ENCODE results near the gene EDC3.
"Not testable (repeated sequence)": the region's sequence is repeated elsewhere in the genome, so short reads cannot be mapped to it uniquely, and the experiment has no call there.

The EDC3 gene

DNA sequence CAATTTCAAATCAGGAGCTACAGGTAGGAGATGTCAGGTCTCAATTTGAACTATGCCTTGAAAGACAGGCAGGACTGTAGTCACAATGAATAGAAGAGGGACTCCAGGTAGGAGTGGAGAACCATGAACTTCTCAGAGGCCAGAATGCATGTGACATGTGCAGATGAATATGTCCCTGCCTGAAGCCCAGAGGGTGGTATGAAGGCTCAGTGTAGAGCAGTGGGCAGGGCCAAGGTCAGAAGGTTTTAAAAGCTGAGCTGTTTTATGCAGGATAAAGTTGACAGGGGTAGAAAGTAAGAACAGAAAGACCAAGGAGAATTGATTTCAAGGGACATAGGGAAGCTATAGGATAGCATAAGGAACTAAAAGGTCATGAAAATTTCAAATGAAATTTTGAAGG is 49.3 kb downstream of the EDC3 start:
- no peak for DNase-seq

DNA sequence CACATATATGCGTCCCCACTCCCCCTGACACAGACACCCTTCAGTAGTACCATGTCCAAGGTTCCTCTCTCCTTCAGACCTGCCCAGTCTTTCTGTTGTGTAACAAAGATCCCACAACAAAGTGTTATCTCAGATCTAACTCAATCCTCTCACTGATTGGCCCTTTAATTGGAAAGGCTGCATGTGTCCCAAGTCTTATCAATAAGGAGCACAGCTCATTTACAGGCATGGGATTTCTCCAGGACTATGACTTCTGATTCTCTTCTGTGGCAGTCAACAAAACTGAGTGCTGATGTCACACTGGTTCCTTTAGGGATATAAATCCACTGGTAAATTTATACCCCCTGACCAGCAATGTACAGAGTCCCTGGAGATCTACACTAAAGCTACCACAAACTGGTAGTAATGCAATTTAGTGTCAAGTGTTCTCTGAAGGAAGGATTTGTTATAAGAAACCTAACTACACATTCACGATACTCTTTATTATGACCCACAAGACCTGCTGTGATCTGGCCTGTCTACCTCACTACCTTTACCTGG is 52.1 kb downstream of the EDC3 start:
- no peak for DNase-seq

DNA sequence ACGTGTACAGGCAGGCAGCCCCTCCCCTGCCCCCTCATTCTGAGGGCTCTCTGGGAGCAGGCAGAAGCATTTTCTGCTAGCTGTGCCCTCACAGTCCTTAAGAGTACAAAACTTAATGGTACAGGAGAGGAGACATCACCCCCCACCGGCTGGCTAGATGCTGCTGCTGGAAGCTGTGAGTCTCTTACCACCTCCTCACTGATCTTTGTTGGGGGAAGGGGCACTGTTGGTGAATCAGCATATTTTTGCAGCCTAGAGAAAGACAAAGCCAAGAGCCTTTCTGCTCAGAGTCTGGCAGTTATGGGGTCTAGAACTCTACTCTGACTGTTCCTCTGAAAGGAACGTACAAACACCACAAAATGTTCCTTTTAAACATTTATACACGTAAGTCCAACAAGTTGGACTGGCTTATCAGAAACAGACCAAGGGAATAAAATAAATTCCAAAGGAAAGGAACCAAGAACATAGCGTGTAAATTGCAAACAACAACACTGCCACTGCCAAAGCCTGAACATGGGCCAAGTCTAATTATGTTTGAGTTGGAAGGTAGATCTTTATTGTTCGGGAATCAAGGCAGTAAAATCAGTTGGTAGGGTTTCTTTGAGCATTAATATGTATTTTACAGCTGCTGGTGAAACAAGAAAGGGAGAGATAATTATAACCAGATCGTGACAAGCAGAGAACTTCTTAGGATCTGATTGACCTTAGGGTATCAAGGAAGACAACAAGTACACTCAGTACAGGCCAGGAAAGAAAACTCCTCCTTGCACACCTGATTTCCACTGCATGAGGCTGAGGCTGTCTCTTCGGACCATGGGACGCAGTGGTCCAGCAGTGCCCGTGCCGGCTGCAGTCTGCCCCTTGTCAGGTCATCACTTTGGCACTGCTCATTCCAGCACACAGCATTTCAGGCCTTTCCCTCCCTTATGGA is 52.8 kb downstream of the EDC3 start:
- DNase-seq, result no peak

DNA sequence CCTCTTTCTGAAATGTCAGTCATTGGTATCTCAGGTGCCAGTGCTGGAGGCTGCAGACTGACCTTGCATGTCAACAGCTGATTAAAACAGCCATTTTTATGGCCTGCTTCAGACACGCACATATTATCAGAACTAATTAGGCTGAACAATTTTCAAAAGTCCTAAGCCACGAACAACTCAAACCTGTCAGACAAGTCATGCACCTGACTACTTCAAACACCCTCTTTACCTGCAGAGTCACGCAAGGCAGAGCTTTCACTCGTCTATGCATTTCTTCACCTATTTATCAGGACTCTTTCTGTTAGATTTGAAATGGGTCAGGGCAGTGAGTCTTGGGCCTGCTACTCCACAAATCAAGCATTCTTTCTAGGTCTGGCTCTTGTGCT is 53.5 kb downstream of the EDC3 start:
- no peak for DNase-seq

DNA sequence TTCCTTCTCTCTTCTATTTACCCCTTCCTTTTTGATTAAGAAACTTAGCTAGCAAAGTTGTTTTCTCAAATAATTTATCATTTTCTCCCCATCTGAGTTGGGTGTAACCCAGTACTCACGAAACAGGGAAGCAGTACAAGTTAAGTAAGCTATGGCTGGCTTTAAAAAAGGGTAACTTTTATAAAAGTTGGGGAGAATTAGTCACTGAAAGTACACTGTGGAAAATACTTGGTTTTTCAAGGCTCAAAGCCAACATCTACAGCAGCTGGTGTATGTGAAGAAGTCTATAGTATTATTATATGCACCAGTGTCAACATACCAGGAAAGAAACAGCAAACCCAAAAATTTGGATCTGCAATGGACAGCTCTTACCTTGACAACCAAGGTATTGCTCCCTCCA is 54.7 kb downstream of the EDC3 start:
- no peak for DNase-seq

DNA sequence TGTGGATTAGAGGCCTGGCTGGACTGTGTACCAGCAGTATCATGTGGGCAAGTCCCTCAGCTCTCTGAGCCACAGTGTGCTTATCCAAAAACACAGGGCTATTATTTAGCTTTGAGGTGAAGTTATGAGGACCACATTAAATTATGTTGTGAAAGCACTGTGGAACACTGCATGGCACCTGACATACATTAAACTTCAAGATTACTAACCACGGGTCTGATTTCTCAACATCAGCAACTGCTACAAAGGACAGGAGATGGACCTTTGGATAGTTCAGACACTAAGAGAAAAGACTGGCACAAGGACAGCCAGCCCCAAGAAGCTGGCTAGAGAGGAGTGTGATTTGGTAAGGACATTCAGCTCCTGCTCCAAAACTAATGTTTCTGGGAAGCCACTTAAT is 58.8 kb downstream of the EDC3 start:
- no peak for DNase-seq

DNA sequence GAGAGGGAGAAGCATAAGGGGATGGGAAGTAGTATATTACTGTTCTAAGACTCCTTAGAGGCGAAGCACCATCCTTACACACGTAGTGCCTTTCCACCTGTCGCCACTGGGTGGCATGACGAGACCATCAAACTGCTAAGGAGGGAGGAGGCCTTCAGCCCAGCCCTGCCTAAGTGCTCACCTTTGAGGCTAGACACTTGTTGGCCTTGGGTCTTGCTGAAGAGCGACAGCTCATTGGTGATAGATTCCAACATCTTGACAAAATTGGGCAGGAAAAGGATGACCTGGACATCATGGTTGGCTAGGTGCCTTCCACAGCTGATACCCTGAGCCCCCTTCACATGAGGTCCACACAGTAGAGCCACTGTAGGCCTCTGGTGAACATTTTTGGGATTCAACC is 60.6 kb downstream of the EDC3 start:
- peak; percentile 74 for DNase-seq

DNA sequence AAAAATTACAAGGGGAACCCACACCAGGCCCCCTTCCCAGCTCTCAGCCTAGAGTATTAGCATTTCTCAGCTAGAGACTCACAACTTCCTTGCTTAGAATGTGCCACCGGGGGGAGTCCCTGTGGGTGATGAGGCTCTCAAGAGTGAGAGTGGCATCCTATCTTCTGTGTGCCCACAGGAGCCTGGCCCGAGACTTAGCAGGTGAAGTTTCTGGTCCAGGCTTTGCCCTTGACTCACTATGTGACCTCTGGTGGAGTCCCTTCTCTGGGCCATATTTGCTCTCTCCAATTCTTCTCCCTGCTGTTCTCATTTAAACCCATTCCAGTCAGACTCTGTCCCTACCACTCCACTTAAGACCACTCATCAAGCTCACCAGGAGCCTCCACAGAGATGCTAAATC is 62.0 kb downstream of the EDC3 start:
- DNase-seq, result no peak

DNA sequence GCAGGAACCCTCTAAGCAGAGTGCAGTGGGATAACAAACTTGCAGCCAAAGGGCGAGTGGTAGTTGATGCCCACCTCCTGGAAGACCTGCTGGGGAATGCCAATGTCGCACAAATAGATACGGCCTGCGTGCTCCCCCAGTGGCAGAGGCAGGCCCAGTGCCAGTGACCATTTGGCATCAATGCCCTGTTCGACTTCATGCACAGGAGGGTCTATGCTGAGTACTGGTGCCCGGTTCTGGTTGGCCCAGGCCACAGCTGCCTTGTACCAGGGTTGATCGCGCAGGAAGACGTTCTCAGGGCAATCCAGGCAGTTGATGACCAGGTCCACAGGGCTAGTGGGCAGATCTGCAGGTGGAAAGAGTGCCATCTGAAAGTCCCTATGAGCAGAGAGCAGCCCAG is 63.2 kb downstream of the EDC3 start:
- no peak for DNase-seq

DNA sequence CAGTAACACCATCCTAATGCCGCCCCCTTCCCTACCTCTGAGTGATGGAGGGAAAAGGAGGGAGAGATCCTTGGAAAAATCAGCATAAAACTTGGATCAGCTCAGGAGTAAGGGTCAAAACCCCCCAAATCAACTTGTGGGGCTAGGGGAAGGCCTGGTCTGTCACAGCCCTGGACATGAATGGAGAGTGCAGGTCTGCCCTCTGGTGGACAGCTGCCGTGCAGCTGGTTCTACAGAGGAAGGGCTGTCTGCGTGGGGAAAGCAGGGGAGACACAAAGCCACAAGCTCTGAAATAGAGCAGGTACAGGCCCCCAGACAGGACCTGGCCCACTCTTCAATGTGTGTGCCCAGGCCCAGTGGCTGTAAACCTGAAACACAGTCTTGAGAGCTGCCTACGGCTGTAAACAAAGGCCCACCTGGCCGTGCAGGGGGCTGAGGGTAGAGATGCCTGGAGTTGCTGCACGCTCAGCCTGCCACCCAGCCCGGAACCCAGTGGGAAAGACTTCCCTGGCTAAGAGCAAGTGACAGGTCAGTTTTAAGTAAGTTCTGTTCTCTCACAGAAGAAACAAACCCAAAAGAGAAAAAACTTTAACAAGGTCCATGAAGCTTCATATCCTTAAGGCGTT is 63.8 kb downstream of the EDC3 start:
- DNase-seq, result peak; percentile 66

DNA sequence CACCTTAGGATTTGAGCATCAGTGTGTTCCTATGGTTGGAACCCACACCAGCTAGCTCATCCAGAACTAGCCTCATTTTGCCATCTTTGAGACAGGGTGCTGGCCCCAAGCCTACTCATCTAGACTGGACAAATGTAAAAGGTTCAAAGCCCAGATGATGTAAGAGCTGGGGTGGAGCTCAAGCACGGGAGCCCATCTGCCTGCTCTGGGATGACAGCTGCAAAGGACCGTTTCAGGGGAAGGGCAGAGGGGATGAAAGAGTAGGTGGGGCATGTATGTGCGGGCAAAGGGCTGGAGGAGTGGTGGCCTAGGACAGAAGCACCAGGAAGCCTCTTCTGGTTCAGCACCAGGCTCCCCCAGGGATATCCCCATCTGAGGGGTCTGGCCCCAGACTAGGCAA is 64.4 kb downstream of the EDC3 start:
- DNase-seq, result no peak

DNA sequence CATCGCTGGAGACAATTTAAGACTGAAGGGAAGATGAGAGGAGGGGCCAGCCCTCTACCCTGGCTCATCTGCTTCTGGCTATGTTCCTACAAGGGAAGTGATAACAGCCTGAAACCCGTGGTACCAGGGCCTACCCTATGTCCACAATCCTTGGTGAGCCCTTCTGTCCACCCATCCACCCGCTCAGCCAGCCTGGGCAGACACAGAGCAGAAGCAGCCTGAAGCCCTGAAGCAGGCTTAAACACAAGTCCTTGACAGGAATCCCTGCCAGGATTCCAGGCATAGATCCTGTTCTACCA is 64.8 kb downstream of the EDC3 start:
- DNase-seq, result no peak

DNA sequence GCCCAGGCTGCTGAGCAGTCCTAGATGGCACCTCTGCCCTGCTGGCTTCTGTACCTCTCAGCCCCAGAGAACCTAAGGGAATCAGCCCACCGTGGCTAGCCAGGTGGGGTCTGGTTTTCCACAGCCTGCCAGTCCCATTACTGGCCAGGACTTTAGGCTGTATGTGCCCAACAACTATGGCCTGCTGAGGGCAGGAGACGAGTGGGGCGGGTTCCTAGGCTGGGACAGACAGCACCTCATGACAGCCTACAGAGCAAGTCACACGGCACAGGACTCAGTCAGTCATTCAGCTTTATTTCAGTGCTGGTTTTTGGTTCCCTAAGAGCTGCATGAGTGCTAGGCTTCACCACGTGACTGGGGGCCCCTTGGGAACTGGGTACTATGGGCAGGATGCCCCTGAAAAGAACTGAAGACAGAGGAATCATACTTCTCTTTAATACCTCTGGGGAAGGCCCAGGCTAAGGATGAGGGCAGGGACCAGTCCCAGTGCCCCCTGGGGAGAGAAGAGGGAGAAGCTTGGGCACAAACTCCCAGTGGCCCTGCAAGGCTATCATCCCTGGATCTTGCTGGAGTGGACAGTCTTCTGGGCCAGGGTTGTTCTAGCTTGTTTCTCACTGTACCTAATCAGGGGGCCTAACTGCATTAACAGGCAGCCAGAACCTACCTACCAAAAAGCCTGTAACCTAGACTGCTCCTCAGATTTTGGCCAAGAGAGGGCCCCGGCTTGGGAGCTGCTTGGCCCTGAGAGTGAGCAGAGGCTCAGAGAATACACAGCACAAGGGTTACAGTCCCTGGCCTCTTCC is 65.3 kb downstream of the EDC3 start:
- DNase-seq, result no peak

DNA sequence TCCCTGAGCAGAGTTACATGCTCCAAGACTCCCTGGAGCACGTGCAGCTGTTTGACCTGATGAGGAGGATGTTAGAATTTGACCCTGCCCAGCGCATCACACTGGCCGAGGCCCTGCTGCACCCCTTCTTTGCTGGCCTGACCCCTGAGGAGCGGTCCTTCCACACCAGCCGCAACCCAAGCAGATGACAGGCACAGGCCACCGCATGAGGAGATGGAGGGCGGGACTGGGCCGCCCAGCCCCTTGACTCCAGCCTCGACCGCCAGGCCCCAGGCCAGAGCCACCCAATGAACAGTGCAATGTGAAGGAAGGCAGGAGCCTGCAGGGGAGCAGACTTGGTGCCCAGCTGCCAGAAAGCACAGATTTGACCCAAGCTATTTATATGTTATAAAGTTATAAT is 66.1 kb downstream of the EDC3 start:
- DNase-seq, result not testable (repeated sequence)

DNA sequence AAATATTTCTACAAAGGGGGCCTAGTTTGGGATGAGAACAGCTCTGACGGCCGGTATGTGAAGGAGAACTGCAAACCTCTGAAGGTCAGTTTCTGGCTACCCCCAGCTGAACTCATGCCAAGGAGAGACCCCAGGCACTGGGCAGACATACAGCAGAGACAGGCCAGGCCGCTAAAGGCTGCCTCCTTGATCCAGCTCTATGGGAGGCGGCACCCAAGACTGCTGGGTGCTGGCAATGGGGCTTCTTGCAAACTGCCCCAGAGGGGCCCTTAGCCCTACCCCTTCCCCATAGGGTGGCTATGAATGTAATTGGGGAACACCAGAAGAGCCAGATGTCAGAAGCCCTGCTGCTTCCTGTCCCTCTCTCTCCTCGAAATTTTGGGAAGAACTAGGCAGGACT is 66.9 kb downstream of the EDC3 start:
- no peak for DNase-seq

DNA sequence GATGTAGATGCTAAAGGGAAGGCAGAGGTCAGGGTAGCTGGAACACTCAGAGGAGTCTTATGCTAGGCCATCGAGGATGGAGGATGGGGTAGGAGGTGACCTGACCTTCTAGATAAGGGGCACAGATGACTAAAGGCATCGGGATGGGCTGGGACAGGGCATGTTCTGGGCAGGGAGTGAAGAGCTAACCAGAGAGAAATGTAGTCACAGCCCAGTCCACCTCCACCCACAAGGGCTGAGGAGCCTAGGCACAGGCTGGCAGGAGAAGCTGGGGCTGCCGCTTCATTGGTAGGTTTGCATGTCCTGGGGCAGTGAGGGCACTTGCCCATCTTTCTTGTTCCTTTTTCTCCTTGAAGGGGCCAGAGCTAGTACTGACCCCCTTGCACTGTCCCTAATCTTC is 67.6 kb downstream of the EDC3 start:
- no peak for DNase-seq

DNA sequence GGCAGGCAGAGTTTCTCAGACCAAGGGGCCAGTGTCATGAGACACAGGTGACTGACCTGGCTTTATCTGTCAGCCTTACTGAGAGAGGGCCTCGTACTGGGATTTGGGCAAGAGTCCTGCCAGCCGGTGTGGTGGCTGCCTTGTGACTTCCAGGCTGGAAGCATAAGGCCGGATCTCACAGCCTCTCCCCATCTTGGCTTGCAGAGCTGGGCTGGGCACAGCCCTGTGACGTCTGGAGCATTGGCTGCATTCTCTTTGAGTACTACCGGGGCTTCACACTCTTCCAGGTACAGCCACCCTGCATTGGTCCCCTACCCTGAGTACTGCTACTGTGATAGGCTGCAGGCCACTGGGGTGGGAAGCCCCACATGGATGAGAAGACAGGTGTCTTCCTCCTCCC is 68.1 kb downstream of the EDC3 start:
- no peak for DNase-seq

DNA sequence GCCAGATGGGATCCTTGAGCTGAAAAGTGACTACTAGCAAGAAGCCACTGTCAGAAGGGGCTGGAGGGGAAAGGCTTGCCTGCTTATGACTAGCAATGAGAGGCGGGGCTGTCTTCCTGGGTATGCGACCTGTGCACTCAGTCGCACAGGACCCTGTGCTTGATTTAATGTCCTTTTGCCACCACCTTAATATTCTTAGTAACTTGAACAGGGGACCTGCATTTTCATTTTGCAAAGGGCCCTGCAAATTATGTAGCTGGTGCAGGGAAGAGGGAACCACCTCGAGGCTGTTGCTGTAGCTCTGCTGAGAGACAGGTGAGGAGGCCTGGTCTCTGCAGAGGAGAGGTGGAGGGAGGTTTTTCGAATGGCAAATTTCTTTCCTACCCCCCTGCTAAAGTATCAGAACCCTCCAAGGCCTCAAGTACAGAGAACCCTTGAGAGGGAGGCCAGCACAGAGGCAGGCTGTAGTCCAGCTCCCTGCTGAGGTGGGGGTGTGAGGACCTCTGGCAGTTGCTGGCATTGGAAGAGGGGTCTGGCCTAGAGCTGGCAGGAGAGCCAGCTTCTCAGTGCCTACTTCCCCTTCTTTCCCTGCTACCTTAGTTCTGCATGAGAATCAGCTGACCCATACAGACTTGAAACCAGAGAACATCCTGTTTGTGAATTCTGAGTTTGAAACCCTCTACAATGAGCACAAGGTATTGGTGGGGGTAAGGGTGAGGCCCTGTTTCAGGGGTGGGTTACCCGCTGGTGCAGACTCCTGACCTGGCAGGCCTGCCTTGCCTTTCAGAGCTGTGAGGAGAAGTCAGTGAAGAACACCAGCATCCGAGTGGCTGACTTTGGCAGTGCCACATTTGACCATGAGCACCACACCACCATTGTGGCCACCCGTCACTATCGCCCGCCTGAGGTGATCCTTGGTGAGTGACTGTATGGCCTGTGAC is 68.8 kb downstream of the EDC3 start:
- DNase-seq, result no peak

DNA sequence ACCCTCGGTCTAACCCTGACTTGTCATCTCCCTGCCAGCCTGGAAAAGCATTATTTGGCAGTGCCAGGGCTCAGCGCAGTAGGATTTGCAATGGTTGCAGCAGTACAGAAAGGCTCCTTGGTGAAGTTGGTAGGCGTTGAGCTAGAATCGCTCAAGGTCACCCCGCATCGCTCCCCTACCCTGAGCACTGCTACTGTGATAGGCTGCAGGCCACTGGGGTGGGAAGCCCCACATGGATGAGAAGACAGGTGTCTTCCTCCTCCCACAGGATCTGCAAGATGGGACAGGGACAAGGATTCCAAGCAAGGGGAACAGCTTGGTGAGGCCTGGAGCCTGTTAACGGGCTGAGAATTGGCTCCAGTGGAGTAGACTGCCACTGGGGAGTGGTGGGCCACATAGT is 69.5 kb downstream of the EDC3 start:
- DNase-seq, result no peak

DNA sequence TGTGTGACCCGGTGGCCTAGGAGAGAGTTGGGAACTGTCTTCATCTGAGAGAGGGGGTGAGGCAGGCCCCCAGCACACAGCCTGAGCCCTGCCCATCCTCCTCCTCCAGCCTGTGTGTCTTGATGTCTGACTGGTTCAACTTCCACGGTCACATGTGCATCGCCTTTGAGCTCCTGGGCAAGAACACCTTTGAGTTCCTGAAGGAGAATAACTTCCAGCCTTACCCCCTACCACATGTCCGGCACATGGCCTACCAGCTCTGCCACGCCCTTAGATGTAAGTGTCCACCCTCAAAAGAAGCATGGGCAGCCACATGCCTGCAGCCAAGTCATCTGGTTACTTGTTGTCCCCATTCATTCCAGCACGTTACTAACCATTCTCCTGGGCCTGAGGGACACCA is 70.1 kb downstream of the EDC3 start:
- no peak for DNase-seq

DNA sequence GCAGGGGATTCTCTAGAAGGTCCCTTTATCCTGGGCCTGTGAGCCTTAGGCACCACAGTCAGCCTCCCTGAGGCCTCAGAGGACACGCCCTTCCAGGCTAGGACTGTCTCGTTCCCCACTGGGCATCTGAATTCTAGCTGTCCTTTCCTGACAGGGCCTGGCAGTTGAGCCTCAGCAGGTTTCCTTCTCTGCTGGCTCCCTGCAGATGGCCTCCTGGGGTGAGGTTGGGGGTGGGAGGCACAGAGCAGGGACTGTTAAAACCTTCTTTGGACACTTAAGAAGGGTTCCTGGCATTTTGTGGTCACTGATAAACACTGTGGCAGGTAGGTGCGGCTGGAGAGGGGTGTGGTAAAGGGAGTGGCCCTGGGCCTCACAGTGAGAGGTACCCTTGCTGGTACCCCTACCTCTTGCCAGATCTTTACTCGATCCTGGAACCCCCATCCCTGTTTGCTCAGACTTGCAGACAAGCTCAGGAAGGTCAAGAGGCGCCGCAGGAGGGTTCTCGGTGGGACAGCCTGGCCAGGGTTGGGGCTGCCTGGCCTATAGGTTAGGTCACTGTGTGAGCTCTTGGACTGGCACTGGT is 71.7 kb downstream of the EDC3 start:
- no peak for DNase-seq

DNA sequence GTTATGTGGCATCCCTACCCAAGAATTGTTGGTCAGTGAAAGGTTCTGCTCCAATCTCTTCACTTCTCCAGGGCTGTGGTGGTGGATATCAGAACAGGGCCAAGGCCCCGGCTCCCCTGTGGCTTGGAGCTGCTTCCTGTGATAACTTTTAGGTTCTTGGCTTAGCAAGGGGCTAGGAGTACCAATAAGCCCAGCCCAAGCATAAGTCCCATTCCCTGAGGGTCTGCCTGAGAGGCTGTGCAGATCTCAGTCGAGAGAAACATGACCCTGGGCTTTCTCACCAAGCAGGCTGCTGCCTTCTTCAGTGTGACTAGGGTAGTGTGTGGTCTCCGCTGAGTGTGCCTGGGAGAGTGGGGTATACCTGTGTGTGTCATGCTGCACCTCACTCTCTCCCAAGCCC is 73.1 kb downstream of the EDC3 start:
- no peak for DNase-seq

Data from stimulated activated CD4-positive, alpha-beta T cell treated with anti-CD3 and anti-CD28 coated beads, Interleukin-4, amount 100 ng/mL, for 1 hour (primary cell).